GM20000 (cell line): Measurements from ENCODE around the gene LAMB3.

Source experiments
- DNase-seq: peaks from one replicate; pipeline ENCODE4 v3.0.0; 2012; ENCODE audit warnings: low spot score
- TF ChIP-seq, protein P1 (sequence below): IDR thresholded peaks from 2 replicates; pipeline ENCODE4 v1.5.1; 2012; ENCODE audit warnings: mild to moderate bottlenecking, control low read depth; ENCODE audit errors: extremely low read depth, missing control alignments

Gene LAMB3

GRCh38 chr1:209643285-209644020 is 8.8 kb downstream of the LAMB3 start:
- no peak for DNase-seq
- TF ChIP-seq, protein P1, sequence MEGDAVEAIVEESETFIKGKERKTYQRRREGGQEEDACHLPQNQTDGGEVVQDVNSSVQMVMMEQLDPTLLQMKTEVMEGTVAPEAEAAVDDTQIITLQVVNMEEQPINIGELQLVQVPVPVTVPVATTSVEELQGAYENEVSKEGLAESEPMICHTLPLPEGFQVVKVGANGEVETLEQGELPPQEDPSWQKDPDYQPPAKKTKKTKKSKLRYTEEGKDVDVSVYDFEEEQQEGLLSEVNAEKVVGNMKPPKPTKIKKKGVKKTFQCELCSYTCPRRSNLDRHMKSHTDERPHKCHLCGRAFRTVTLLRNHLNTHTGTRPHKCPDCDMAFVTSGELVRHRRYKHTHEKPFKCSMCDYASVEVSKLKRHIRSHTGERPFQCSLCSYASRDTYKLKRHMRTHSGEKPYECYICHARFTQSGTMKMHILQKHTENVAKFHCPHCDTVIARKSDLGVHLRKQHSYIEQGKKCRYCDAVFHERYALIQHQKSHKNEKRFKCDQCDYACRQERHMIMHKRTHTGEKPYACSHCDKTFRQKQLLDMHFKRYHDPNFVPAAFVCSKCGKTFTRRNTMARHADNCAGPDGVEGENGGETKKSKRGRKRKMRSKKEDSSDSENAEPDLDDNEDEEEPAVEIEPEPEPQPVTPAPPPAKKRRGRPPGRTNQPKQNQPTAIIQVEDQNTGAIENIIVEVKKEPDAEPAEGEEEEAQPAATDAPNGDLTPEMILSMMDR, result no peak

DNA sequence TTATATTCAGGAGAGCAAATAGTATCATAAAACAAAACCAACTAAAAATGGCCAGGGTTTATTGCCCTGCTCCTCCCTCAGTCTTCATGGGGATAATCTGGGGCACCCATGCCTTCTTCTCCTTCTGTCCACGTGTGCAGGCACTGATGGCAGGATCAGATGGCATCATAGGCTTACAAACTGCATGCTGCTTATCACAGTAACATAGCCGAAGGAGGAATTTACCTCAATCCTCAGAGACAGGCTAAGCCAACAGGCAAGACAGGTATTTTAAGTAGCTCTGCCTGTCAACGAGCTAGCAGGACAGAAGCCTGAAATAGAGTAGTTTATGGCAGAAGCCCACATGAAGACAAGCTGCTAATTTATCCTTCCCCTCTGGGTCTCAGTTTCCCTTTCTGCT is 9.4 kb downstream of the LAMB3 start:
- no peak for DNase-seq
- TF ChIP-seq, protein P1, result no peak

- TF ChIP-seq, protein P1, result no peak
- no peak for DNase-seq
Observed at GRCh38 chr1:209641832-209642172, 10.4 kb downstream of the LAMB3 start.

DNA sequence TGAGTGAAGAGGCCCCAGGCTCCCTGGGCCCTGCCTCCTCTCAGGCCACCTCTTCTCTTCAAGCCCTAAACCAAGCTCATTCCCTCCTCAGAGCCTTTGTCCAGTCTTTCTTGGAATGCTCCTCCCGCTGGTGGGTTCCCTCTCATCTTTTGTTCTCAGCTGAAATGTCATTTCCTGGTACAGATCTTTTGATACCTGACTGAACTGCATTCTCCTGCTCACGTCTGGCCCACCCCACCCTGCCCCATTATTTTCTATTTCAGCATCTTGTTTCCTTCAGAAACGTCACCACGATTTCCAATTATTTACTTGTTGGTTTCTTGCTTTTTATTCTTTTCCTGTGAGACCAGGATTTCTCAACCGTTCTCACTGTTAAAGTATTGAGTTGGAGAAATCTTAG is 16.4 kb downstream of the LAMB3 start:
- TF ChIP-seq, protein P1, result no peak
- no peak for DNase-seq

- no peak for DNase-seq
- TF ChIP-seq, protein P1, result no peak
Observed at GRCh38 chr1:209634005-209634737, 18.1 kb downstream of the LAMB3 start.

DNA sequence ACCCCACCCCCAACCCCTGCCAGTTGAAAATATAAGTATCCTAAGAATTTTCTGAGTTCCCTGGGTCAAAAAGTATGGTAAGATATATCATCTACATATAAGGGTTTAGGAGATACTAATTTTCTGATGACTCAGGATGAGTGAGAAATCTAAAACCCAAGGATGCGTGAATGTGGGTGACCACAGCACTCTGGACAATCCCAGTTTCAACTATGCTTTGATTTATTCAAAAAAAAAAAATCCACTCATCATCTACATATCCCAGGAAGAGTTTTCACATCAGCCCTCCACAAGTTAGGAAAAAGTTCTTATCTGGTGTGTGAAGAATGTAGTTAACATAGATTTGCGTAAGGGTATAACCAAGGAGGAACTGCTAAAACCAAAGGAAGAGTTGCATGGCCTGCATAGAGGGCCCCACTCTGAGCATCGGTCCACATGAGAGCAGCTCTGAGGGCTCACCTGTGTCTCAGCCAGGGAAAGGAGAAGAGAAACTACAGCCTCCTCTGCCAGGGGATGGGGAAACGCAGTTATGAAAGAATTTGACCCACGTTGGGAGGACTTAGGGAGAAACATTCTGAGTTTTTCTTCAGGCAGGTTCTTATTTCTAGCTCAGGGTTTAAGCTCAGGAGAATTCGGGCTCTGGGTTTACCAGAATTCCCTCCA is 18.8 kb downstream of the LAMB3 start:
- TF ChIP-seq, protein P1, result no peak
- peak; percentile 39 for DNase-seq
